GM12801 (cell line): ENCODE results near the gene FAM117A.

Experiments used
- TF ChIP-seq, protein P1 (sequence below): IDR thresholded peaks from one replicate; pipeline ENCODE4 v1.5.1; 2011; ENCODE audit warnings: control low read depth; ENCODE audit not compliant: insufficient read length; ENCODE audit errors: extremely low read depth

Gene FAM117A

DNA sequence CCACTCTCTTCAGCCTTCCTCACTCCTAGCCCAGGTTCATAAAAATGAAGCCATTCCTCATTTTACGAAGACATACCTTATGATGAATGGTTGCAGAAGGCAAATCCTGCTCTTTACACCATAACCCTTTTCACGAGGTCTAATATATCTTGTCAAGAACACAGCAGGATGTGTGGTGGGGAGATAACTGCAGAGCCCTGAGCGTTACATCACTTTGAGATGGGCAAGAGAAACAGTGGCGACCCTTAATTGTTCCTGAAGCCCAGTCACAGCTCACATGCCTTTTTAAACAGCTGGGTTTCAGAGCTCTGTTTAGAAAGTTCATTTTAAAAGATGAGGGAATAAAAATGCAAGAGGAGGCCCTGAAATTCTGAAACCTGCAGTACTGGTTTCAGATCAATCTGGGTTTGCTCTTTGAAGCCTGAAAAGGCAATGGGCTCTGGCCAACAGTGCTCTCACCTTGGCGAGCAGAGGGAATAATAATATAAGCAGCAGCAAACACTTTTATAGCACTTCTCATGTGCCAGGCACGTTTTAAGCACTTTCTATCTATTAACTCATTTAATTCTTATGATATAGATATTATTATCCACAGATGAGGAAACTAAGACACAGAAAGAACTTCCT, 2.9 kb downstream of the FAM117A start:
- TF ChIP-seq, protein P1, sequence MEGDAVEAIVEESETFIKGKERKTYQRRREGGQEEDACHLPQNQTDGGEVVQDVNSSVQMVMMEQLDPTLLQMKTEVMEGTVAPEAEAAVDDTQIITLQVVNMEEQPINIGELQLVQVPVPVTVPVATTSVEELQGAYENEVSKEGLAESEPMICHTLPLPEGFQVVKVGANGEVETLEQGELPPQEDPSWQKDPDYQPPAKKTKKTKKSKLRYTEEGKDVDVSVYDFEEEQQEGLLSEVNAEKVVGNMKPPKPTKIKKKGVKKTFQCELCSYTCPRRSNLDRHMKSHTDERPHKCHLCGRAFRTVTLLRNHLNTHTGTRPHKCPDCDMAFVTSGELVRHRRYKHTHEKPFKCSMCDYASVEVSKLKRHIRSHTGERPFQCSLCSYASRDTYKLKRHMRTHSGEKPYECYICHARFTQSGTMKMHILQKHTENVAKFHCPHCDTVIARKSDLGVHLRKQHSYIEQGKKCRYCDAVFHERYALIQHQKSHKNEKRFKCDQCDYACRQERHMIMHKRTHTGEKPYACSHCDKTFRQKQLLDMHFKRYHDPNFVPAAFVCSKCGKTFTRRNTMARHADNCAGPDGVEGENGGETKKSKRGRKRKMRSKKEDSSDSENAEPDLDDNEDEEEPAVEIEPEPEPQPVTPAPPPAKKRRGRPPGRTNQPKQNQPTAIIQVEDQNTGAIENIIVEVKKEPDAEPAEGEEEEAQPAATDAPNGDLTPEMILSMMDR = no peak

- TF ChIP-seq, protein P1 = no peak
Observed at GRCh38 chr17:49760296-49760695, 3.6 kb downstream of the FAM117A start.

GRCh38 chr17:49759203-49759602, 4.7 kb downstream of the FAM117A start:
- TF ChIP-seq, protein P1 = no peak

DNA sequence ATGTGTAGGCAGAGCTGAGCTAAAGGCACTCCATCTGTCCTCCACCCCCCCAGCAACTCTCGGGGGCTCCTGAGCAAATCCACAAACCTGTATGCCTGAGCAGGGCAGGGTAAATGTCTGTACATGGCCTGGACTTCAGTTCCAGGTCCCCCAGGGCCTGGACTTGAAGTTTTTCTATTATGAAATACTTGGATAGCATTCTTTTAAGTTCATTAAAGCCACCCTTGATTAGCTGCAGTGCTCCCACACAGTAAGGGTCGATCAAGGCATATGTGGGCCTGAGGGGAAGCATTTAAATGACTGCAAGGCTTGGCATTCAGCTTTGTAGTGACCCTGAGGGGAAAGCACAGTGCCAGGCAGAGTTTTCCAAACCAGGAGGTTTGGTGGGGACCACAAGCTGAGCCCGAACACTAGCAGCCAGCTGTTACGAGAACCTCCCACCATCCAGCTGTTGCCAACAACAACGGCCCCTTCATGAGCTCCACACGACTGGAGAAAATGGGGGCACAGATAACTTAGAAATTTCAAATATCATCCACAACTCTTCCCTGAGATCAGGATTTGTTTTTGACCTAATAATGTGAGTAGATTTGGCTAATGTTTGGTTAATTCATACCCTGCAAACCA, 6.7 kb downstream of the FAM117A start:
- TF ChIP-seq, protein P1 = no peak

DNA sequence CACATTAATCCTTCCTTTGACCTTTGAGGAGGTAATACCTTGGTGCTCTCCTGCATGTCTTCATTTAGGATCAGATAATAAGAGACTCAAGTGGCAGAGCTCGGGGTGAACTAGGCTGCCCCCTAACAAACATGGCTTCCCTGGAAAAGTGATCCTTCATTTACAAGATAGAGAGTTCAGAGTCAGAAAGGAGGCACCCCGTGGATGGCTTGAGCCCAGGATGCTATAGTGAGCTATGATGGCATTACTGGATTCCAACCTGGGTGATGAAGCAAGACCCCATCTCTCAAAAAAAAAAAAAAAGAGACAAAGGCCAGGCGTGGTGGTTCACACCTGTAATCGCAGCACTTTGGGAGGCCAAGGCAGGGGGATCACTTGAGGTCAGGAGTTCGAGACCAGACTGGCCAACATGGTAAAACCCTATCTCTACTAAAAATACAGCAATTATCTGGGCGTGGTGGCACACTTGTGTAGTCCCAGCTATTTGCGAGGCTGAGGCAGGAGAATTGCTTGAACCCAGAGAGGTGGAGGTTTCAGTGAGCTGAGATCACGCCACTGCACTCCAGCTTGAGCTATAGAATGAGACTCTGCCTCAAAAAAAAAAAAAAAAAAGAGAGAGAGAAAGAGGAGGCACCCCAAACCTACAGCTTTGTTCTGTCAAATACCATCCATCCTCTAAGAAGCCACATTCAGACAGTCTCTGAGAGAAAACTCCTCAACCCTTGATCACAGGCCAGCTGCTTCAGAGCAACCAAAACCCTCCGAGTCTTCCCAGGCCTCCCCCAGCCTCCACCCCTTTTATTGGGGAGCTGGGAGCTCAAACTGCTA, 7.4 kb downstream of the FAM117A start:
- TF ChIP-seq, protein P1 = no peak

- TF ChIP-seq, protein P1 = no peak
Observed at GRCh38 chr17:49755663-49756283, 8.2 kb downstream of the FAM117A start.

DNA sequence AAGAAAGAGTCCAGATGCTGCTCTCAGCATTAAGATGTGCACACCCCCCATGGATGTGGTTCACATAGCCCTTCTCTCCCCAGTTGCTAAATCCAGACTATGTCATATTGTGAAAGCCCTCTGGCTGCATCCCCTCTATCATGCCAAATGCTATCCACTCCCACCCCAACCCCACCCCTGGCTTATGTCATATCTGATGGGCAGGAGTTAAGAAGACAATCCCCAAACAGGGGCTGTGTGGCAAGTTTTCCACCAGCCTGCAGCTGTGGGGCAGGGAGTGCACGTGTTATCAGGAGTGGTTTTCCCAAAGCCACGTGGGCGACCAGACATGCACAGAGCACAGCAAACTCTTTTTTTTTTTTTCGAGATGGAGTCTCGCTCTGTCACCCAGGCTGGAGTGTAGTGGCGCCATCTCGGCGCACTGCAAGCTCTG, 10.0 kb downstream of the FAM117A start:
- TF ChIP-seq, protein P1 = no peak
